ENCODE measurements around the gene NRXN3.

DNA sequence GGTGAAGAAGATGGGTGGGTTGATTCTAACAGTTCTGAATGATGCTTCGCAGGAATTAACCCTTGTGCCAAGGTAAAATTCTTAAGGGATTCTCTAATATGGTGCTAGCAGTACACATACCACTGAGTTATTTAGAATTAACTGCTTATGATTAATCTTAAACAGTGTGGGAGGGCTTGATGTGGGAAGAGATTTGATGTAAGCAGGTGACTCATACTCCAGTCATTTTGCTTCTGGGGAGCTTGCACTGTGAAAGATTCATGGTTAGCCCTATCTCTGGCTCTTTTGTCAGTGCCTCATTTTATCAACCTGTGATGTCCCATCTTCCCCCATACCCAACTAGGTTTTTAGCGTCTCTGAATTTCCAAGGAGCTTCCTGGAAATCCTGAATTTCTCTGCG, 83.8 kb downstream of the NRXN3 start:
- TF ChIP-seq, protein P1, sequence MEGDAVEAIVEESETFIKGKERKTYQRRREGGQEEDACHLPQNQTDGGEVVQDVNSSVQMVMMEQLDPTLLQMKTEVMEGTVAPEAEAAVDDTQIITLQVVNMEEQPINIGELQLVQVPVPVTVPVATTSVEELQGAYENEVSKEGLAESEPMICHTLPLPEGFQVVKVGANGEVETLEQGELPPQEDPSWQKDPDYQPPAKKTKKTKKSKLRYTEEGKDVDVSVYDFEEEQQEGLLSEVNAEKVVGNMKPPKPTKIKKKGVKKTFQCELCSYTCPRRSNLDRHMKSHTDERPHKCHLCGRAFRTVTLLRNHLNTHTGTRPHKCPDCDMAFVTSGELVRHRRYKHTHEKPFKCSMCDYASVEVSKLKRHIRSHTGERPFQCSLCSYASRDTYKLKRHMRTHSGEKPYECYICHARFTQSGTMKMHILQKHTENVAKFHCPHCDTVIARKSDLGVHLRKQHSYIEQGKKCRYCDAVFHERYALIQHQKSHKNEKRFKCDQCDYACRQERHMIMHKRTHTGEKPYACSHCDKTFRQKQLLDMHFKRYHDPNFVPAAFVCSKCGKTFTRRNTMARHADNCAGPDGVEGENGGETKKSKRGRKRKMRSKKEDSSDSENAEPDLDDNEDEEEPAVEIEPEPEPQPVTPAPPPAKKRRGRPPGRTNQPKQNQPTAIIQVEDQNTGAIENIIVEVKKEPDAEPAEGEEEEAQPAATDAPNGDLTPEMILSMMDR (conservative IDR thresholded peaks at IDR 0.05; ENCODE audit: low read depth, low read length), result no peak
- TF ChIP-seq MAFK (IDR thresholded peaks at IDR 0.05; ENCODE audit: low read depth, low read length) (no peak), RAD21 (IDR thresholded peaks at IDR 0.05; ENCODE audit: low read length) (no peak), POLR2A (IDR thresholded peaks at IDR 0.05; ENCODE audit: low read depth, low read length) (no peak), RFX5 (IDR thresholded peaks at IDR 0.05; ENCODE audit: low read depth, low read length) (no peak), CHD1 (IDR thresholded peaks at IDR 0.05; ENCODE audit: low read depth, low read length) (no peak), CEBPB (IDR thresholded peaks at IDR 0.05; ENCODE audit: low read depth, low read length) (no peak)
- TF ChIP-seq, protein P2, sequence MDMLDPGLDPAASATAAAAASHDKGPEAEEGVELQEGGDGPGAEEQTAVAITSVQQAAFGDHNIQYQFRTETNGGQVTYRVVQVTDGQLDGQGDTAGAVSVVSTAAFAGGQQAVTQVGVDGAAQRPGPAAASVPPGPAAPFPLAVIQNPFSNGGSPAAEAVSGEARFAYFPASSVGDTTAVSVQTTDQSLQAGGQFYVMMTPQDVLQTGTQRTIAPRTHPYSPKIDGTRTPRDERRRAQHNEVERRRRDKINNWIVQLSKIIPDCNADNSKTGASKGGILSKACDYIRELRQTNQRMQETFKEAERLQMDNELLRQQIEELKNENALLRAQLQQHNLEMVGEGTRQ (IDR thresholded peaks at IDR 0.05; ENCODE audit: low read depth, low read length), result no peak
- TF ChIP-seq, protein P3, sequence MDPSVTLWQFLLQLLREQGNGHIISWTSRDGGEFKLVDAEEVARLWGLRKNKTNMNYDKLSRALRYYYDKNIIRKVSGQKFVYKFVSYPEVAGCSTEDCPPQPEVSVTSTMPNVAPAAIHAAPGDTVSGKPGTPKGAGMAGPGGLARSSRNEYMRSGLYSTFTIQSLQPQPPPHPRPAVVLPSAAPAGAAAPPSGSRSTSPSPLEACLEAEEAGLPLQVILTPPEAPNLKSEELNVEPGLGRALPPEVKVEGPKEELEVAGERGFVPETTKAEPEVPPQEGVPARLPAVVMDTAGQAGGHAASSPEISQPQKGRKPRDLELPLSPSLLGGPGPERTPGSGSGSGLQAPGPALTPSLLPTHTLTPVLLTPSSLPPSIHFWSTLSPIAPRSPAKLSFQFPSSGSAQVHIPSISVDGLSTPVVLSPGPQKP (IDR thresholded peaks at IDR 0.05; ENCODE audit: borderline replicate concordance, low read depth, low read length), result no peak

Data from IMR-90 (cell line).